Smooth muscle cell of the pulmonary artery (primary cell): ENCODE measurements around the gene RAPH1. TPM values are rescaled to one million over a fixed set of nuclear protein-coding genes. Genes with fewer than 3 reads are reported as not detected.

Source experiments
- total RNA-seq: library from RNA; depleted of rRNA; stranded (reverse); fragments of >200 nt; gene quantifications from 2 replicates; pipeline ENCODE4 v1.2.3, GENCODE V29; 2014

The RAPH1 gene, protein sequence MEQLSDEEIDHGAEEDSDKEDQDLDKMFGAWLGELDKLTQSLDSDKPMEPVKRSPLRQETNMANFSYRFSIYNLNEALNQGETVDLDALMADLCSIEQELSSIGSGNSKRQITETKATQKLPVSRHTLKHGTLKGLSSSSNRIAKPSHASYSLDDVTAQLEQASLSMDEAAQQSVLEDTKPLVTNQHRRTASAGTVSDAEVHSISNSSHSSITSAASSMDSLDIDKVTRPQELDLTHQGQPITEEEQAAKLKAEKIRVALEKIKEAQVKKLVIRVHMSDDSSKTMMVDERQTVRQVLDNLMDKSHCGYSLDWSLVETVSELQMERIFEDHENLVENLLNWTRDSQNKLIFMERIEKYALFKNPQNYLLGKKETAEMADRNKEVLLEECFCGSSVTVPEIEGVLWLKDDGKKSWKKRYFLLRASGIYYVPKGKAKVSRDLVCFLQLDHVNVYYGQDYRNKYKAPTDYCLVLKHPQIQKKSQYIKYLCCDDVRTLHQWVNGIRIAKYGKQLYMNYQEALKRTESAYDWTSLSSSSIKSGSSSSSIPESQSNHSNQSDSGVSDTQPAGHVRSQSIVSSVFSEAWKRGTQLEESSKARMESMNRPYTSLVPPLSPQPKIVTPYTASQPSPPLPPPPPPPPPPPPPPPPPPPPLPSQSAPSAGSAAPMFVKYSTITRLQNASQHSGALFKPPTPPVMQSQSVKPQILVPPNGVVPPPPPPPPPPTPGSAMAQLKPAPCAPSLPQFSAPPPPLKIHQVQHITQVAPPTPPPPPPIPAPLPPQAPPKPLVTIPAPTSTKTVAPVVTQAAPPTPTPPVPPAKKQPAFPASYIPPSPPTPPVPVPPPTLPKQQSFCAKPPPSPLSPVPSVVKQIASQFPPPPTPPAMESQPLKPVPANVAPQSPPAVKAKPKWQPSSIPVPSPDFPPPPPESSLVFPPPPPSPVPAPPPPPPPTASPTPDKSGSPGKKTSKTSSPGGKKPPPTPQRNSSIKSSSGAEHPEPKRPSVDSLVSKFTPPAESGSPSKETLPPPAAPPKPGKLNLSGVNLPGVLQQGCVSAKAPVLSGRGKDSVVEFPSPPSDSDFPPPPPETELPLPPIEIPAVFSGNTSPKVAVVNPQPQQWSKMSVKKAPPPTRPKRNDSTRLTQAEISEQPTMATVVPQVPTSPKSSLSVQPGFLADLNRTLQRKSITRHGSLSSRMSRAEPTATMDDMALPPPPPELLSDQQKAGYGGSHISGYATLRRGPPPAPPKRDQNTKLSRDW
- total RNA-seq = 35.6 and 36.5 TPM in 2 replicates

GRCh38 chr2:203535078-203535783 is at the start of gene RAPH1:
Gene RAPH1 (minus strand): TSS chr2:203535301. CDS start chr2:203495353, 39,948 bp downstream.

Other genes starting within 250 kb of the RAPH1 start
- gene ABI2, start 206.9 kb downstream of the RAPH1 start, total RNA-seq = 40.2 and 45.2 TPM in 2 replicates
- gene CD28, start 171.3 kb upstream of the RAPH1 start, total RNA-seq = not detected in 2 replicates